Body of pancreas (tissue), 4 donors: Measurements from ENCODE around the gene SNAI3. TPM values are rescaled to one million over a fixed set of nuclear protein-coding genes. Genes with fewer than 3 reads are reported as not detected.

Experiments used
- ATAC-seq: fragments of 150-250 bp; one replicate; pipeline ENCODE4 v1.9.1; 2016
- DNase-seq, 4 donors: peaks; one replicate each; pipeline ENCODE4 v3.0.0-alpha.2; 2019
- H3K27ac ChIP-seq, 4 donors: fragments of 200-600 bp; sonication (generic); 1 replicate in 3 of 4; 2 replicates in 1 of 4; pipeline versions ENCODE4 v1.5.1 to v1.6.1; 2016 to 2019; ENCODE audit warnings: mild to moderate bottlenecking in 1 of 4, mixed read lengths in 1 of 4, moderate library complexity in 1 of 4
- H3K27me3 ChIP-seq, 2 donors: fragments of 200-600 bp; sonication (generic); one replicate each; pipeline ENCODE4 v1.6.0; 2016; ENCODE audit warnings: mild to moderate bottlenecking in 1 of 2
- H3K36me3 ChIP-seq, 2 donors: fragments of 200-600 bp; sonication (generic); replicated peaks in 1 of 2; 2 replicates each; pipeline ENCODE4 v1.5.1; 2016; ENCODE audit warnings: low read depth in 2 of 2; ENCODE audit not compliant: insufficient read depth in 1 of 2
- H3K4me1 ChIP-seq: fragments of 200-600 bp; sonication (generic); one replicate; pipeline ENCODE4 v1.6.0; 2016
- H3K4me3 ChIP-seq, 2 donors: fragments of 200-600 bp; sonication (generic); 1 replicate in 1 of 2; 2 replicates in 1 of 2; pipeline ENCODE4 v1.5.1; 2016 to 2019
- H3K9me3 ChIP-seq, 3 donors: fragments of 200-600 bp; sonication (generic); 1 replicate in 2 of 3; 2 replicates in 1 of 3; pipeline ENCODE4 v1.5.1; 2016
- POLR2A ChIP-seq, 3 donors: fragments of 450-650 bp; IDR thresholded peaks; one replicate each; pipeline ENCODE4 v1.6.1; 2016; ENCODE audit warnings: antibody characterized with exemption in 3 of 3, mild to moderate bottlenecking in 2 of 3
- WGBS, 2 donors: methylation state at CpG; one replicate each; pipeline ENCODE4 v1.1.5; 2017; 5-methylcytosine and 5-hydroxymethylcytosine counted together
- intact Hi-C: fragments of 100-400 bp; cut with DNase I; formaldehyde crosslinking; loops from one replicate; pipeline ENCODE4 v1.15.1; 2023
- total RNA-seq, 2 donors: library from RNA; depleted of rRNA; stranded (reverse); fragments of >200 nt; gene quantifications; one replicate each; pipeline ENCODE4 v1.1.0, GENCODE V29; 2016
- TF ChIP-seq, protein P1 (sequence below), 7 experiments: fragments of 450-650 bp in 4 of 7; fragments of 200-600 bp in 3 of 7; sonication (generic) in 3 of 7; IDR thresholded peaks; one replicate each; pipeline ENCODE4 v1.5.1; 2016 to 2019; ENCODE audit warnings: antibody characterized with exemption in 7 of 7

Gene SNAI3
- total RNA-seq, 2 donors from 2014 or later = 0.26 TPM; not detected in 1

DNA sequence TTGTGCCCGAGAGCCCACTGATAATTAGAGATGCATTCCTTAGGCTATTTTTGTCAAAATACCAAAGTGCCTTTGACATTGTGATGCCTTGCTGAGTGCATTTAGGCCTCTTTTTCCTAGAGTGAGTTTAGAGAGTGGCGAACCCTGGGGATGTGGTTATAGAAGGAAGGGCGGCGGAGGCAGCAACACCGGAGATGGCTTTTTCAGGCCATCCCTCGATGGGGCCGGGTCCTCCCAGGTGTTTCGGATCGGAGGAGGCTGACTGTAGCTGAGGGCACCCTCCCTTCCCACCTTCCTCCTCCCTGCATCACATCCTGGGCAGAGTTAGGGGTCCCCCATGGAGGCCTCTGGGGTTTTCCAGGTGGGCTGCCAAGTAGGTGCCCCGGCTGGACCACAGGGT, 6.6 kb upstream of the SNAI3 start:
- H3K9me3 ChIP-seq = no peaks in the 10 kb centered on the region
- intact Hi-C loops = no loop called here

DNA sequence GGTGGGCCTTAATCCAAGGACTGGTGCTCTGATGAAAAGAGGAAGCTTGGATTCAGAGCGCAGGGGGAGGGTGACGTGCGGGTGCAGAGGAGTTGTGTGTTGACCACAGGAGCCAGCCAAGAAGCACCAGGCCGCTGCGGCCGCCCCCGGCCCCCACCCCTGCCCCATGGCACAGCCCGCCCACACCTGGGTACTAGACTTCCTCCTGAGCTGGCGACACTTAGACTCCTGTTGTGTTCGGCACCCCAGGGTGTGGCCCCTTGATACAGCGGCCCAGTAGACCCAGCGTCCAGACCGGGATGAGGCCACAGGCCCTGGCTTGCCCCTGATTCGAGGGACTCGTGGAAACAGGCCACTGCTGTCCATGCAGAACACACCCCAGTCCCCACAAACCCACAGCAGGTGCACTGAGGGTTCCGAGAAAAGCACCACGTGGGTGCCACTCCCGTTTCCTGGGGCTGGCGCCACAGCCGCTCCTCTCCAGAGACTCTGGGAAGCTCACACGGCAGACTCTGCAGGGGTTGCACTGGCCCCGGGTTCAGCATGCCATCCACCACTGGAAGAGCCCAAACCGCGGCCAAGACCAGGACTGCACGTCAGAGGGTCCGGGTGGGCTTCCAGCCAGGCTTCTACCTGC, 5.7 kb upstream of the SNAI3 start:
- peaks cover 0 to 2% of the 10 kb centered on the region in 2 donors for H3K36me3 ChIP-seq
- H3K27me3 ChIP-seq = no peaks in the 10 kb centered on the region
- no peak overlapping the region for H3K4me3 ChIP-seq
- DNase-seq (peak in 1 of 4 donors; percentile 54), ATAC-seq (no peak)
- intact Hi-C loops = no loop called here
- WGBS, 2 donors = 76% methylated on average over 5 to 26 of the region's 26 CpGs
- H3K4me1 ChIP-seq = peaks cover 17% of the 10 kb centered on the region
- H3K9me3 ChIP-seq = no peaks in the 10 kb centered on the region
- no peak for TF ChIP-seq POLR2A (IDR thresholded peaks at IDR 0.05)
- TF ChIP-seq, protein P1, sequence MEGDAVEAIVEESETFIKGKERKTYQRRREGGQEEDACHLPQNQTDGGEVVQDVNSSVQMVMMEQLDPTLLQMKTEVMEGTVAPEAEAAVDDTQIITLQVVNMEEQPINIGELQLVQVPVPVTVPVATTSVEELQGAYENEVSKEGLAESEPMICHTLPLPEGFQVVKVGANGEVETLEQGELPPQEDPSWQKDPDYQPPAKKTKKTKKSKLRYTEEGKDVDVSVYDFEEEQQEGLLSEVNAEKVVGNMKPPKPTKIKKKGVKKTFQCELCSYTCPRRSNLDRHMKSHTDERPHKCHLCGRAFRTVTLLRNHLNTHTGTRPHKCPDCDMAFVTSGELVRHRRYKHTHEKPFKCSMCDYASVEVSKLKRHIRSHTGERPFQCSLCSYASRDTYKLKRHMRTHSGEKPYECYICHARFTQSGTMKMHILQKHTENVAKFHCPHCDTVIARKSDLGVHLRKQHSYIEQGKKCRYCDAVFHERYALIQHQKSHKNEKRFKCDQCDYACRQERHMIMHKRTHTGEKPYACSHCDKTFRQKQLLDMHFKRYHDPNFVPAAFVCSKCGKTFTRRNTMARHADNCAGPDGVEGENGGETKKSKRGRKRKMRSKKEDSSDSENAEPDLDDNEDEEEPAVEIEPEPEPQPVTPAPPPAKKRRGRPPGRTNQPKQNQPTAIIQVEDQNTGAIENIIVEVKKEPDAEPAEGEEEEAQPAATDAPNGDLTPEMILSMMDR (IDR thresholded peaks at IDR 0.05) = no peak
- H3K27ac ChIP-seq = no peak overlapping the region

More for the DNA sequence above, 6.6 kb upstream of the SNAI3 start:
- no peak overlapping the region for H3K4me3 ChIP-seq
- peaks cover 0 to 2% of the 10 kb centered on the region in 2 donors for H3K36me3 ChIP-seq
- DNase-seq (no peak), ATAC-seq (no peak)
- 68 to 88% methylated on average over 10 of the region's 10 CpGs for WGBS, 2 donors
- H3K27ac ChIP-seq = no peak overlapping the region
- TF ChIP-seq, protein P1 (IDR thresholded peaks at IDR 0.05) = no peak
- no peak for TF ChIP-seq POLR2A (IDR thresholded peaks at IDR 0.05)
- no peaks in the 10 kb centered on the region for H3K27me3 ChIP-seq
- peaks cover 9% of the 10 kb centered on the region for H3K4me1 ChIP-seq

DNA sequence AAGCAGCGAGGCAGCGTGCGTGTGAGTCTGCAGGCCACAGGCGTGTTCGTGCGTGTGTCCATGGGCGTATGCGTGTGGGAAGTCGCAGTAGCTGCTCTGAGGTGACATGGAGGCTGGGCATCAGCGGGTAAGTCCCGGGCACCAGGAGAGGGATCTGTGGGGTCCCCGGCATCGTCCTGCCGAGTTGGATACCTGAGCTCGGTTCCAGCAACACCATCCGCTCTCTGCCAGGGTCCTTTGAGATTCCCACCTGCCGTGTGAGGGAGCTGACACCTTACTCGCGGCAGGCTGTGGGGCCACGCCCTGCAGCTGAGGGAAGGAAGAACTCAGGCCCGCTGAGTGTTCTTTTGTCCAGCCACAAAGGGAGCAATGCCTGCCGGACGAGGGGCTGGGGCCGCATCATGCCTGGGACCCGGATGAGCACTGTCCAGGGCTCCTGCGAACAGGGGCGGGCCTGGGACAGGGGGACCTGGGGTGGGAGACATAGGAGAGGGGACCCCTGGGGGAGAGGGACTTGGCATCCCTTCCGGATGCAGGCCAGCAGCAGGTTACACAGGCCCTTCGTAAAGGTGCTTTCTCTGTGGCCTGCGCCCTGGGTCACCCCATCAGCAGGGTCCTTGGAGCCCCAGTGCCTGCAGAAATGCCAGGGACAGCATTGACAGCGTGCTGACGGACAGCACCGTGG, 5.0 kb upstream of the SNAI3 start:
- WGBS, 2 donors = 91 to 100% methylated on average over 3 to 31 of the region's 33 CpGs
- Histone ChIP-seq H3K27ac (no peak overlapping the region), H3K27me3 (no peaks in the 10 kb centered on the region), H3K36me3 (no peaks in the 10 kb centered on the region), H3K4me1 (peaks cover 23% of the 10 kb centered on the region), H3K4me3 (no peak overlapping the region), H3K9me3 (no peaks in the 10 kb centered on the region)
- ATAC-seq (no peak), DNase-seq (no peak)
- TF ChIP-seq, protein P1 (IDR thresholded peaks at IDR 0.05) = no peak
- no peak for TF ChIP-seq POLR2A (IDR thresholded peaks at IDR 0.05)
- intact Hi-C loops = no loop called here

DNA sequence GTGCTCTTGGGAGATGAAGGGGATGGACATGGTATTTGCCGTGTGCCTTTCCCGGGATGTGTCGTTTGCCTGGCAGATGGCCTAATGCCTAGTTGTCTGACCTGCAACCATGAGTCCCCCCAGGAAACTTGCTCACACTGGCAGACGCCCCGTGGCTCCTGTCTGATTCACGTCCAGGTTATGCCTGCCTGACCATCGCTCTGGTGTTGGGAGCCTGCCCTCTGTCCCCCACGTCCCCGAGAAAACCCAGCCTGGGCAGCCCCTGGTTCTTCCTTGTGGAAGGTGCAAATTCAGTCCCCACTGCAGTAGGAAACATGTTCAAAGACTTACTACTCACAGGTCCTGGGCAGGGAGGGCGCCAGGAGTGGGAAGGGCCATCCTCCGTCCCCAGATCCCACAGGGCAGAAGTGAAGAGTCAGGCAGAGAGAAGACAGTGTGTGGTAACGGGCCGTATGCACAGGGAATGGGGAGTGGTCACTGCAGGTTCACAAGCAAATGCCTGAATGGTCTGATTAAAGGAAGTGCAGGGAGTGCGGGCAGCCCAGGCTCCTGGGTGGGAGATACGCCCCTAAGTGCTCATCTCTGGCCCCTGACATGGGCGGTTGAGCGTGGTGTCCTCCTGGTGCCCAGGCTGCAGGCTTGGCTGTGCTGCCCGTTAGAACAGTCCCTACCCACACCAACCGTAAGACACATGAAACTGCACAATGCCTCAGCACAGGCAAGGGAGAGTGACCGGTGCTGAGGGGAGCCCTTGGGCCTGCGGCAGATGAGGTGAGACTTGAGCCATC, 4.2 kb upstream of the SNAI3 start:
- no peak for TF ChIP-seq POLR2A (IDR thresholded peaks at IDR 0.05)
- TF ChIP-seq, protein P1 (IDR thresholded peaks at IDR 0.05) = no peak
- no peak for DNase-seq
- no peak for ATAC-seq
- H3K36me3 ChIP-seq = no peaks in the 10 kb centered on the region
- 81 to 86% methylated on average over 13 to 21 of the region's 21 CpGs for WGBS, 2 donors
- H3K9me3 ChIP-seq = no peaks in the 10 kb centered on the region
- intact Hi-C loops = no loop called here
- no peak overlapping the region for H3K4me3 ChIP-seq
- no peaks in the 10 kb centered on the region for H3K27me3 ChIP-seq
- peaks cover 30% of the 10 kb centered on the region for H3K4me1 ChIP-seq
- H3K27ac ChIP-seq = no peak overlapping the region
